C4-2B (cell line): Measurements from ENCODE around the gene GOLPH3L.
"Not testable (repeated sequence)": the region's sequence is repeated elsewhere in the genome, so short reads cannot be mapped to it uniquely, and the experiment has no call there.

ENCODE experiments used
- H3K27ac ChIP-seq: fragments of 450-650 bp; 2 replicates; pipeline ENCODE4 v1.5.1; 2017
- CTCF ChIP-seq: fragments of 450-650 bp; conservative IDR thresholded peaks from 2 replicates; pipeline ENCODE4 v1.5.1; 2017; ENCODE audit warnings: mild to moderate bottlenecking
- ZFX ChIP-seq: fragments of 450-650 bp; IDR thresholded peaks from 2 replicates; pipeline ENCODE4 v1.6.1; 2017

GOLPH3L gene

DNA sequence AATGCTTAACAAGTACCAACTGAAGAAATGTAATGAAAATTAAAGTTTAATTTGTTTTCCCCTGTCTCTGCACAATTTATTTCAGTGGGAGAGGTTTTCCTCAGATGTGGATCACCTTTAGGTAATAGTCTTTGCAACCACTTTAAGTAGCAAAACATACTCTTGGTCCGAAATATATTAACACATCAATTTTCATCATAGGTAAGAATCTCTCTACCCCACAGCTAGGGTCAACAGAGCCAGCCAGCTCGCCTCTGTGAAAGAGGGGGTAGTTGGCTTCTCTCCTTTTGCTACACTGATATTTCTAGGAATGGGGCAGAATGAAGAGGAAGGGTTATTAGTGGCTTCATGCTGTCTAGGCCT is 92.7 kb downstream of the GOLPH3L start:
- TF ChIP-seq CTCF (no peak), ZFX (no peak)
- no peak overlapping the region for H3K27ac ChIP-seq

- TF ChIP-seq ZFX = no peak
- TF ChIP-seq CTCF = no peak
- H3K27ac ChIP-seq = no peak overlapping the region
Measured at GRCh38 chr1:150603711-150604110, 93.2 kb downstream of the GOLPH3L start.

DNA sequence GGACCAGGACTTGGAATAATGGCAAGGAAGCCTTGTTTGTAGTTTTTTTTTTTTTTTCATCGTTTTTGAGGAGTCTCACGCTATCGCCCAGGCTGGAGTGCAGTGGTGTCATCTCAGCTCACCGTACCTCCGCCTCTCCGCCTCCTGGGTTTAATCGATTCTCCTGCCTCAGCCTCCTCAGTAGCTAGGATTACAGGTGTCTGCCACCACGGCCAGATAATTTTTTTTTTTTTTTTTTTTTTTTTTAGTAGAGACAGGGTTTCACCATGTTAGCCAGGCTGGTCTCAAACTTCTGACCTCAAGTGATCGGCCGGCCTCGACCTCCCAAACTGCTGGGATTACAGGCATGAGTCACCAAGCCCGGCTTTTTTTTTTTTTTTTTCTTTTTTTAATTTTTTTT is 94.6 kb downstream of the GOLPH3L start:
- H3K27ac ChIP-seq = not testable (repeated sequence)

- TF ChIP-seq ZFX = no peak
- no peak for TF ChIP-seq CTCF
- H3K27ac ChIP-seq = no peak overlapping the region
Measured at GRCh38 chr1:150601540-150601939, 95.4 kb downstream of the GOLPH3L start.

GRCh38 chr1:150598346-150598745 is 98.6 kb downstream of the GOLPH3L start:
- H3K27ac ChIP-seq = not testable (repeated sequence)

- H3K27ac ChIP-seq = no peak overlapping the region
- TF ChIP-seq ZFX (no peak), CTCF (no peak)
Measured at GRCh38 chr1:150596976-150597375, 100.0 kb downstream of the GOLPH3L start.
